Ecto neural progenitor cell (in vitro differentiated cells): ENCODE results near the gene UQCC5.

Source experiments
- DNase-seq: peaks from one replicate; pipeline ENCODE4 v3.0.0-alpha.2; 2018; ENCODE audit warnings: low spot score

The UQCC5 gene

GRCh38 chr3:52504977-52505376 lies 31.4 kb upstream of the UQCC5 start:
- DNase-seq, result no peak

GRCh38 chr3:52506266-52506966 lies 30.0 kb upstream of the UQCC5 start:
- DNase-seq, result no peak

GRCh38 chr3:52507359-52507758 lies 29.0 kb upstream of the UQCC5 start:
- no peak for DNase-seq

- no peak for DNase-seq
Measured at GRCh38 chr3:52509753-52510328, 26.6 kb upstream of the UQCC5 start.

GRCh38 chr3:52511509-52511908 lies 24.9 kb upstream of the UQCC5 start:
- no peak for DNase-seq

- DNase-seq, result no peak
Measured at GRCh38 chr3:52512105-52512504, 24.3 kb upstream of the UQCC5 start.

- DNase-seq, result no peak
Measured at GRCh38 chr3:52512727-52513126, 23.7 kb upstream of the UQCC5 start.

GRCh38 chr3:52513281-52513680 lies 23.1 kb upstream of the UQCC5 start:
- DNase-seq, result no peak

GRCh38 chr3:52514576-52514975 lies 21.8 kb upstream of the UQCC5 start:
- no peak for DNase-seq

GRCh38 chr3:52515192-52515591 lies 21.2 kb upstream of the UQCC5 start:
- DNase-seq, result no peak

GRCh38 chr3:52516509-52517195 lies 19.8 kb upstream of the UQCC5 start:
- DNase-seq, result no peak

- DNase-seq, result no peak
Measured at GRCh38 chr3:52517796-52518722, 18.3 kb upstream of the UQCC5 start.

GRCh38 chr3:52518723-52519444 lies 17.5 kb upstream of the UQCC5 start:
- no peak for DNase-seq

- DNase-seq, result no peak
Measured at GRCh38 chr3:52519445-52520140, 16.8 kb upstream of the UQCC5 start.

- DNase-seq, result no peak
Measured at GRCh38 chr3:52520141-52520667, 16.2 kb upstream of the UQCC5 start.

- DNase-seq, result no peak
Measured at GRCh38 chr3:52520716-52521487, 15.5 kb upstream of the UQCC5 start.

- no peak for DNase-seq
Measured at GRCh38 chr3:52521488-52521824, 14.9 kb upstream of the UQCC5 start.

GRCh38 chr3:52521881-52522650 lies 14.3 kb upstream of the UQCC5 start:
- DNase-seq, result no peak

- no peak for DNase-seq
Measured at GRCh38 chr3:52522651-52523251, 13.7 kb upstream of the UQCC5 start.
